ENCODE results near the gene JRKL. TPM values are rescaled to one million over a fixed set of nuclear protein-coding genes. Genes with fewer than 3 reads are reported as not detected.

JRKL gene
- total RNA-seq = 10 to 100 TPM in 1 of 3 donors, 1 to 10 TPM in 2; 6.7 to 11.4 (median 9.2) TPM

DNA sequence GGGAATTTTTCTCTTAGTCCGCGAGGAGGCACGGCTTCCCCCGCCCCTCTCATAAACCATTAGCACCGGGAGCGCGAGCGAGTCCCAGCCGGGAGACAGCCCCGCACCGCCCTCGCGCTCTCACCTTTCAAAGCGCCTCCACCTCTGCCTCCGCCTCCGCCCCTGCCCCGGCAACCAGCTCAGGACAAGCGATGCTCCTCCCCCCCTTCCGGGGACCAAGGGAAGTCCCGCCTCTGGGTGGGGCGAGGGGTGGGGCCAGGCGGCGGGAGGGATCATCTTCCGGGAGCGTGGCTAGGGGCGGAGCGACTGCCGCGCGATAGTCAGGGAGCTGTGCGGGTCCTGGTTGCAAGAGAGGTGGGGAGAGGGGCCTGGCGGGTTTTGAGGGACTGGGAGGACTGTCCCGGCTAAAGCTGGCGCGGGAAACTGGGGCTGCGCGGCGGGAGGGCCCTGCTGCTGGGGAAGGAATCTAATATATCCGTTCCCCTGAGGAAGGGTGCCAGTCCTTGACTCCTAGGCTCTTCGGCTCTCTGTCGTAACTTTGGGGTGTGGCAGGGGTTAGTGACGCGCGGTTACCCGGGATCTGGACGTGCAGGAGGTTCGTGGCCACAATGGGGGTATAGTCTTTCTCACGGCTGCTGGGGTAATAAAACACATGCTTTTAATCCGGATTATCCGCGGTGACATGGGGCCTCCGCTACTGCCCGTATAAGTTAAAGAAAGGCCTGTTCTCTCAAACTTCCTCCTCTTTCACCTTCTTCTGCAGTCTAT is at the start of gene JRKL, which contains the start of gene CCDC82:
Gene JRKL, plus strand, starts transcription at position 294 of the 768 bp plus-strand sequence. CDS start 637 bp downstream, outside the sequence.
Gene CCDC82, minus strand, starts transcription at position 193 of the 768 bp plus-strand sequence. CDS start 5,165 bp downstream, outside the sequence.
- Histone ChIP-seq H3K27ac (peak within 1 kb of the TSS; percentile 92 to 94), H3K36me3 (no peaks in the 10 kb centered on the region), H3K27me3 (no peaks in the 10 kb centered on the region), H3K4me1 (peaks cover 0 to 12% of the 10 kb centered on the region in 2 donors), H3K4me3 (peak within 1 kb of the TSS; percentile 86 to 97 (median 88)), H3K9me3 (no peaks in the 10 kb centered on the region)
- TF ChIP-seq, protein P1, sequence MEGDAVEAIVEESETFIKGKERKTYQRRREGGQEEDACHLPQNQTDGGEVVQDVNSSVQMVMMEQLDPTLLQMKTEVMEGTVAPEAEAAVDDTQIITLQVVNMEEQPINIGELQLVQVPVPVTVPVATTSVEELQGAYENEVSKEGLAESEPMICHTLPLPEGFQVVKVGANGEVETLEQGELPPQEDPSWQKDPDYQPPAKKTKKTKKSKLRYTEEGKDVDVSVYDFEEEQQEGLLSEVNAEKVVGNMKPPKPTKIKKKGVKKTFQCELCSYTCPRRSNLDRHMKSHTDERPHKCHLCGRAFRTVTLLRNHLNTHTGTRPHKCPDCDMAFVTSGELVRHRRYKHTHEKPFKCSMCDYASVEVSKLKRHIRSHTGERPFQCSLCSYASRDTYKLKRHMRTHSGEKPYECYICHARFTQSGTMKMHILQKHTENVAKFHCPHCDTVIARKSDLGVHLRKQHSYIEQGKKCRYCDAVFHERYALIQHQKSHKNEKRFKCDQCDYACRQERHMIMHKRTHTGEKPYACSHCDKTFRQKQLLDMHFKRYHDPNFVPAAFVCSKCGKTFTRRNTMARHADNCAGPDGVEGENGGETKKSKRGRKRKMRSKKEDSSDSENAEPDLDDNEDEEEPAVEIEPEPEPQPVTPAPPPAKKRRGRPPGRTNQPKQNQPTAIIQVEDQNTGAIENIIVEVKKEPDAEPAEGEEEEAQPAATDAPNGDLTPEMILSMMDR (IDR thresholded peaks at IDR 0.05) = no peak
- peak; percentile 77 to 95 (median 83) for TF ChIP-seq POLR2AphosphoS5 (IDR thresholded peaks at IDR 0.05)
- peak; percentile 76 for TF ChIP-seq POLR2A (IDR thresholded peaks at IDR 0.05)
- intact Hi-C loops (cut with DNase I; ENCODE audit: low total_unique reads) = no loop called here
- DNase-seq (ENCODE audit: low spot score in 2 of 2) = peak; percentile 96 to 97

DNA sequence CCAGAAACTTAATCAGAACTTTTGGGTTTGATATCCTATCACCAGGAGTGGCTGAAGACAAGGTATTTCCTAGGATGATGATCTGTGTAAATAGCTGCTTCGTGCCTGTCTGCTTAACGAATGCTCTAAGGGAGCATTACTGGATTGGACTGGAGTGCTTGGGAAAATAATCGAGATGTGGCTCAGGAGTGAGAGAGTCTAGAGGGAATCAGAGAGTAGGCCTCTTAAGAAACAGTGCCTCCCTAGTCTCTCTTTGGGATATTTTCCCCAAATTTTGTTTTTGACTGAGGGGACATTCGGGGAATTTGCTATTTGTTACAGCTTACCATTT is 49.3 kb upstream of the JRKL start:
- peak overlapping the region; percentile 94 to 96 for H3K27ac ChIP-seq
- no peak for DNase-seq (ENCODE audit: low spot score in 2 of 2)
- intact Hi-C loops (cut with DNase I; ENCODE audit: low total_unique reads) = no loop called here
- H3K9me3 ChIP-seq = no peaks in the 10 kb centered on the region
- TF ChIP-seq, protein P1 (IDR thresholded peaks at IDR 0.05) = no peak
- TF ChIP-seq POLR2A (IDR thresholded peaks at IDR 0.05) (no peak), POLR2AphosphoS5 (IDR thresholded peaks at IDR 0.05) (no peak)
- no peaks in the 10 kb centered on the region for H3K36me3 ChIP-seq
- peak overlapping the region; percentile 62 to 87 (median 72) for H3K4me3 ChIP-seq
- H3K27me3 ChIP-seq = no peaks in the 10 kb centered on the region
- H3K4me1 ChIP-seq = peaks cover 0 to 3% of the 10 kb centered on the region in 2 donors

DNA sequence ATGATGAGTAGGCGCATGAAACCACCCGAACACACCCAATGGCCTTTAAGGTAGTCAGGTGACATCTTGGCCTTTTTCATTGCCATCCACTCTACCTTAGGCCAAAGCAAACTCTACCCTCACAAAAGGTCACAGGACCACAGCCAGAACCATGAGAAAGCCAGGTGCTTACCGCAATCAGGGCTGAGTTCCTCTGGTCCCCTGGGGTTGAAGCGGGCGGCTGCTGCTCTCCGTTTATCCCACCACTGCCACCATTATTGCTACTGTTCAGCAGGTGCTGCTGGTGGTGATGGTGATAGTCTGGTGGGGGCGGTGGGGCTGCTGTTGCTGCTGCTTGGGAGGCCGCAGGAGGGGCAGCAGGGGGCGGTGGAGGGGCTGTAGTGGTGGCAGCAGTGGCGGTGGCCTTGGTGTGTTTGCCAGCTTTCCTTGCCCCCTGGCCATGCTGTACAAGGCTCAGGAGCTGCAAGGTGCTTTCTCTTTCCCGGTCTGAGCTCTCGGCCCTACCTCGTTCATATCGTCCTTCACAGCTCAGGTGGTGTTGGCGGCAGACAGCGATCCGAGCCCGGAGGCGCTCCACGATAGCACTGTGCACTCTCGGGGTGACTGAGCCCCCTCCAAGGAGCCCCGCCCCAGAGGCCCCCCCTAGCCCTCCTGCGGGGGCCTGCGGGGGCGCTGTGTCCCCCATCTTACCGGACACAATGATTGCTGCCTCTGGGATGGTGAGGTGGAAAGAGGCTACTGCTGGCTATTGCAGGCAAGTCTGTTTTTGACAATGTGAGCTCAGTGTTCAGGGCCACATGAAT is 48.4 kb upstream of the JRKL start:
- Histone ChIP-seq H3K27ac (peak overlapping the region; percentile 94 to 96), H3K27me3 (no peaks in the 10 kb centered on the region), H3K4me3 (peak overlapping the region; percentile 62 to 87 (median 72)), H3K4me1 (peaks cover 0 to 3% of the 10 kb centered on the region in 2 donors), H3K9me3 (no peaks in the 10 kb centered on the region), H3K36me3 (no peaks in the 10 kb centered on the region)
- TF ChIP-seq POLR2AphosphoS5 (IDR thresholded peaks at IDR 0.05) (peak; percentile 65 to 72 (median 69)), POLR2A (IDR thresholded peaks at IDR 0.05) (no peak)
- TF ChIP-seq, protein P1 (IDR thresholded peaks at IDR 0.05) = peak; percentile 57 to 59 (median 58)
- intact Hi-C loops (cut with DNase I; ENCODE audit: low total_unique reads) = no loop called here
- peak; percentile 62 to 73 for DNase-seq (ENCODE audit: low spot score in 2 of 2)

DNA sequence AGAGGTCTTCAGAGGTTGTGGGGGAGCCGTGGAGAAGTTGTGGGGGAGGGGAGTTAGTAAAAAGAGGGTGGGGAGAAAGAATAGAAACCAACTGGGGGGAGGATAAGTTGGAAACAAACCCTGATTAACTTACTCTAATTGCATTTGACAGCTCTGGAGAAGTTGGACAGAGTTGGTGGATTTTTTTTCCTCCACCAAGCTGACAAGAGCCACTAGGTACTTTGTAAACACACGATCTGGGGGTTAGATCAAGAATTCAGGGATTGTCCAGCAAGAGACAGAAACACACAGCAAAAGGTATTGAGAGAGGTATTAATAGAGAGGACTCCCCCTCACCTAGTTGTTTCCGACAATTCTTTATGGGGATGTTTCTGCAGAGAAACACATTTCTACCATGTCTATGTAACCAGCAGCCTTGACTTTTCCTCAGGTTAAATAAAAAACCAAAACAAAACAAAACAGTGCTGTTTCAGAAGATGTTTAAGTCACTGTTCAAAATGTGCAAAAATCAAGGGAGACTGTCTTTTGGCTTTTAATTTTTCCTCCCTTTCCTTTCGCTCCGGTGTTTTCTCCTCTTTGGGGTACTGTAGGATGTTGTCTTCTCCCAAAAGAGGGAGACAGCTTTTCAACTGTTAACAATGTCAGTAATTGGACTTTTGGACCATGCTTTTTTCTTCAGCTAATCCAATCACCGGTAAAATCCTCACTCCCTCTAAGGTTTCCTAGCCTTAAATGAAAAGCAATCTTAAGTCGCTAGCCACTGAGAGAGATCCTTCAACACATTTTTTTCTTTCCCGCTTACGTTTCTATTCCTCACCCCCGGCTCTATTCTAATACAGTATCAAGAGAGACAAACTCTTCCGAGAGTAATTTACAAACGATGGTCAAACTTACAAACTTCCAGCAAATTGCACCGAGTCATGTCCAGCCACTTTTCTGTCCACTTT is 47.5 kb upstream of the JRKL start:
- intact Hi-C loops (cut with DNase I; ENCODE audit: low total_unique reads) = no loop called here
- no peaks in the 10 kb centered on the region for H3K27me3 ChIP-seq
- peaks cover 0 to 3% of the 10 kb centered on the region in 2 donors for H3K4me1 ChIP-seq
- peak overlapping the region; percentile 62 to 87 (median 72) for H3K4me3 ChIP-seq
- no peak for DNase-seq (ENCODE audit: low spot score in 2 of 2)
- H3K27ac ChIP-seq = peak overlapping the region; percentile 94 to 96
- H3K9me3 ChIP-seq = no peaks in the 10 kb centered on the region
- TF ChIP-seq POLR2AphosphoS5 (IDR thresholded peaks at IDR 0.05) (no peak), POLR2A (IDR thresholded peaks at IDR 0.05) (no peak)
- TF ChIP-seq, protein P1 (IDR thresholded peaks at IDR 0.05) = no peak
- H3K36me3 ChIP-seq = no peaks in the 10 kb centered on the region

Measured in breast epithelium (tissue), 4 donors.